Activated CD8-positive, alpha-beta T cell treated with anti-CD3 and anti-CD28 coated beads for 36 hours (primary cell): ENCODE measurements around the gene PRR14. TPM values are rescaled to one million over a fixed set of nuclear protein-coding genes. Genes with fewer than 3 reads are reported as not detected.

Experiments
- ATAC-seq: fragments of 200-7000 bp; cut with Tn5 transposase; one replicate; pipeline ENCODE4 v1.10.0; 2021; ENCODE audit warnings: mild to moderate bottlenecking, moderate library complexity
- CTCF ChIA-PET: fragments of 350-600 bp; sonication (Branson Sonifier 250); formaldehyde crosslinking; loops from one replicate; lab custom pipeline; 2021; ENCODE audit warnings: antibody characterized with exemption; lab: Charles Lee
- POLR2A ChIA-PET: fragments of 350-600 bp; sonication (Branson Sonifier 250); formaldehyde crosslinking; loops from one replicate; lab custom pipeline; 2021; ENCODE audit warnings: antibody characterized with exemption; lab: Charles Lee
- DNase-seq: peaks from one replicate; pipeline ENCODE4 v3.0.0-alpha.2; 2020
- H3K27ac Mint-ChIP-seq: one replicate; pipeline ENCODE4 v1.8.0; 2021; ENCODE audit warnings: mild to moderate bottlenecking, mixed read lengths
- H3K27me3 Mint-ChIP-seq: one replicate; pipeline ENCODE4 v1.8.0; 2021; ENCODE audit warnings: mixed read lengths
- H3K36me3 Mint-ChIP-seq: one replicate; pipeline ENCODE4 v1.8.0; 2021; ENCODE audit warnings: low read depth, mixed read lengths
- H3K4me1 Mint-ChIP-seq: one replicate; pipeline ENCODE4 v1.8.0; 2021; ENCODE audit warnings: low read depth, mixed read lengths
- H3K4me3 Mint-ChIP-seq: one replicate; pipeline ENCODE4 v1.8.0; 2021; ENCODE audit warnings: mild to moderate bottlenecking, moderate library complexity, mixed read lengths
- H3K9me3 Mint-ChIP-seq: one replicate; pipeline ENCODE4 v1.8.0; 2021; ENCODE audit warnings: mixed read lengths
- CTCF ChIP-seq: fragments of 200-600 bp; IDR thresholded peaks from one replicate; pipeline ENCODE4 v1.8.0; 2022; ENCODE audit warnings: antibody characterized with exemption, mild to moderate bottlenecking
- intact Hi-C: fragments of 100-400 bp; cut with micrococcal nuclease; formaldehyde crosslinking; loops from one replicate; pipeline ENCODE4 v1.10.0; 2022
- total RNA-seq, 2 experiments: library from RNA; stranded (reverse); gene quantifications; one replicate each; pipeline ENCODE4 v1.2.3, GENCODE V29; 2021

PRR14 gene
- total RNA-seq, 2 experiments from 2014 or later, result 74.0 to 76.6 TPM

GRCh38 chr16:30620169-30620568 lies 30.6 kb upstream of the PRR14 start:
- H3K4me1 Mint-ChIP-seq, result no peaks in the 10 kb centered on the region
- no peak overlapping the region for H3K27ac Mint-ChIP-seq
- TF ChIP-seq CTCF, result no peak
- H3K36me3 Mint-ChIP-seq, result no peaks in the 10 kb centered on the region
- POLR2A ChIA-PET, result interaction anchor here (1.4 kb wide), 1 partner anchor 10 kb away, joined by 3 read pairs; the partner anchor contains the start of gene ZNF689
- H3K9me3 Mint-ChIP-seq, result no peaks in the 10 kb centered on the region
- intact Hi-C loops, result no loop called here
- DNase-seq (no peak), ATAC-seq (no peak)
- CTCF ChIA-PET, result interaction anchor here (0.6 to 2.7 kb wide), 6 partner anchors 9 to 211 kb away, joined by 3 to 21 read pairs (median 4); partner anchors contain the start of genes DCTPP1 and ZNF689
- no peaks in the 10 kb centered on the region for H3K27me3 Mint-ChIP-seq
- H3K4me3 Mint-ChIP-seq, result no peak overlapping the region

GRCh38 chr16:30621765-30622164 lies 29.0 kb upstream of the PRR14 start:
- H3K4me3 Mint-ChIP-seq, result no peak overlapping the region

GRCh38 chr16:30622455-30623032 lies 28.2 kb upstream of the PRR14 start:
- Mint-ChIP-seq H3K4me3 (no peak overlapping the region), H3K36me3 (no peaks in the 10 kb centered on the region), H3K4me1 (no peaks in the 10 kb centered on the region), H3K9me3 (no peaks in the 10 kb centered on the region), H3K27ac (no peak overlapping the region), H3K27me3 (no peaks in the 10 kb centered on the region)
- ATAC-seq (no peak), DNase-seq (no peak)
- no peak for TF ChIP-seq CTCF
- intact Hi-C loops, result no loop called here
- ChIA-PET POLR2A (interaction anchor here (0.6 to 1.3 kb wide), 5 partner anchors 10 to 52 kb away, joined by 3 to 4 read pairs (median 3); no protein-coding TSS in a partner anchor), CTCF (interaction anchor here (0.6 to 1.4 kb wide), 3 partner anchors 12 to 193 kb away, joined by 3 read pairs; partner anchors contain the start of genes DCTPP1 and ZNF689)

More at GRCh38 chr16:30621765-30622164, 29.0 kb upstream of the PRR14 start:
- intact Hi-C loops, result no loop called here
- ChIA-PET CTCF (interaction anchor here (1.1 to 1.4 kb wide), 3 partner anchors 11 to 192 kb away, joined by 3 to 4 read pairs (median 3); partner anchors contain the start of genes DCTPP1 and ZNF689), POLR2A (interaction anchor here (0.6 kb wide), 1 partner anchor 13 kb away, joined by 4 read pairs; no protein-coding TSS in a partner anchor)
- no peak for ATAC-seq
- TF ChIP-seq CTCF, result no peak
- no peaks in the 10 kb centered on the region for H3K9me3 Mint-ChIP-seq
- H3K36me3 Mint-ChIP-seq, result no peaks in the 10 kb centered on the region
- H3K27me3 Mint-ChIP-seq, result no peaks in the 10 kb centered on the region
- no peak for DNase-seq
- no peak overlapping the region for H3K27ac Mint-ChIP-seq
- H3K4me1 Mint-ChIP-seq, result no peaks in the 10 kb centered on the region

- no peaks in the 10 kb centered on the region for H3K9me3 Mint-ChIP-seq
- no peak overlapping the region for H3K27ac Mint-ChIP-seq
- ATAC-seq (no peak), DNase-seq (no peak)
- H3K36me3 Mint-ChIP-seq, result no peaks in the 10 kb centered on the region
- no peak for TF ChIP-seq CTCF
- no peaks in the 10 kb centered on the region for H3K27me3 Mint-ChIP-seq
- peaks cover 2% of the 10 kb centered on the region for H3K4me1 Mint-ChIP-seq
- H3K4me3 Mint-ChIP-seq, result no peak overlapping the region
- intact Hi-C loops, result no loop called here
- ChIA-PET POLR2A (interaction anchor here (0.6 to 1.3 kb wide), 4 partner anchors 11 to 37 kb away, joined by 3 read pairs; no protein-coding TSS in a partner anchor), CTCF (interaction anchor here (1.3 kb wide), 1 partner anchor 8 kb away, joined by 4 read pairs; no protein-coding TSS in a partner anchor)
Observed at GRCh38 chr16:30623536-30624283, 27.1 kb upstream of the PRR14 start.
